Subcutaneous adipose tissue (tissue), 4 donors: ENCODE data around the gene KLHDC7B. TPM values are rescaled to one million over a fixed set of nuclear protein-coding genes. Genes with fewer than 3 reads are reported as not detected.

Experiments used
- total RNA-seq, 4 donors: library from RNA; depleted of rRNA; stranded (reverse); fragments of >200 nt; gene quantifications; one replicate each; pipeline ENCODE4 v1.1.0, GENCODE V29; 2016
- TF ChIP-seq, protein P1 (sequence below): fragments of 450-650 bp; IDR thresholded peaks from one replicate; pipeline ENCODE4 v1.5.1; 2016; ENCODE audit warnings: low read depth, mild to moderate bottlenecking, control low read depth, antibody characterized with exemption, moderate library complexity

KLHDC7B gene
- total RNA-seq, 4 donors from 2014 or later = not detected

DNA sequence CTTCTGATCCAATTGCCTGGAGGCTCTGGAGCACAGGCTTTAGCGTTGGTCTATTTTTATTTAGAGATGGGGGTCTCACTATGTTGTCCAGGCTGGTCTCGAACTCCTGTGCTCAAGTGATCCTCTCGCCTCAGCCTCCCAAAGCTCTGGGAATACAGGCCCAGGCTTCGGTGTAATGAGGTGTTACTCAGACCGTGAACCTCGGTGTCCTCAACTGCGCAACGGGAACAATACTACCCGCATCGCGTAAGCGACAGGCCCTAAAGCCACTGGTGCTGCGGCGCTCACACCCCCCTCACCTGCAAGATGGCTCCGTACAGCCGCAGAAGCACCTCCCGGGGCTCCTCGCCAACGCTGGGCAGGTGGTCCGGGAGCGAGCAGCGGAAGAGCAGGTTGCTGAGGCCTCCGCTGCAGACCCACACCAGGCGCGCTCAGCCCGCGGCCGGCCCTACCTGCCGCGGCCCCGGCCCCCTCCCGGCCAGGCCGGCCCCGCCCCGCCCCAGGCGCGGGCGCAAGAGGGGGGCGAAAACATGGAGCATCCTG lies 36.3 kb downstream of the KLHDC7B start:
- TF ChIP-seq, protein P1, sequence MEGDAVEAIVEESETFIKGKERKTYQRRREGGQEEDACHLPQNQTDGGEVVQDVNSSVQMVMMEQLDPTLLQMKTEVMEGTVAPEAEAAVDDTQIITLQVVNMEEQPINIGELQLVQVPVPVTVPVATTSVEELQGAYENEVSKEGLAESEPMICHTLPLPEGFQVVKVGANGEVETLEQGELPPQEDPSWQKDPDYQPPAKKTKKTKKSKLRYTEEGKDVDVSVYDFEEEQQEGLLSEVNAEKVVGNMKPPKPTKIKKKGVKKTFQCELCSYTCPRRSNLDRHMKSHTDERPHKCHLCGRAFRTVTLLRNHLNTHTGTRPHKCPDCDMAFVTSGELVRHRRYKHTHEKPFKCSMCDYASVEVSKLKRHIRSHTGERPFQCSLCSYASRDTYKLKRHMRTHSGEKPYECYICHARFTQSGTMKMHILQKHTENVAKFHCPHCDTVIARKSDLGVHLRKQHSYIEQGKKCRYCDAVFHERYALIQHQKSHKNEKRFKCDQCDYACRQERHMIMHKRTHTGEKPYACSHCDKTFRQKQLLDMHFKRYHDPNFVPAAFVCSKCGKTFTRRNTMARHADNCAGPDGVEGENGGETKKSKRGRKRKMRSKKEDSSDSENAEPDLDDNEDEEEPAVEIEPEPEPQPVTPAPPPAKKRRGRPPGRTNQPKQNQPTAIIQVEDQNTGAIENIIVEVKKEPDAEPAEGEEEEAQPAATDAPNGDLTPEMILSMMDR = no peak

DNA sequence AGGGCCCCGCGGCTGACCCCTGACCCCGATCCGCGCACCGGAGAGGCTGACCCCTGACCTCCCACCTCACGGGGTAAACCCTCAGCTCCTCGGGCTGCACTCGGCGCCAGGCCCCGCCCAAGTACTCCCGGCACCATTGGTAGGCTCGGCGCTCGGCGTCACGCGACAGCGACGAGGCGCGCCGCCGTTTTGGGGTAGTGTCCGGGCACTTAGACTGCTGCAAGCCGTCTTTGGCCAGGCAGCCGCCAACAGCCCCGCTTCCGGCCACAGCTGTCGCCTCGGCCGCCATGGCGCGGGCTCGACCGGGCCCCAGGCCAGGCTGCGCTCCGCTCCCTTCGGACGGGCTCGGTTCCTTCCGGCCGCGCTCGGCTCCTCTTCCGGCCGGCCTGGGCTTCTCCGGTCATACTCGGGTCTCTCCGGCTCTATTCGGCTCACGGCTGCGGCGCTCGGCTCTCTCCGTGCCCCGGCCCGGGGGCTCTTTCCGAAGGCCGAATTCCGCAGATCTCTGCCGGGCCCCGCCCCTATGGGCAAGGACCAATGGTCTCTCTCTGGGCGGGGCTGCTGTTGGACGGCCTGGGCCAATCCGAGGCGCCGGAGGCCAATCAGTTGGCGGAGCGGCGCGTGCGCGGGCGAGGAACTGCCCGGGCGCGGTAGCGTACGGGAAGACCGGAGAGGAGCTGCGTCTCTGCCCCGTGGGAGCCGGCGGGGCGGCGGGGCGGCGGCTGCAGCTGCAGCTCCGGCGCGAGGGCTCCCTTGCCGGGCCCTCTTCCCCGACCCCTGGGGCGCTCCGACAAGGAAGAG lies 37.0 kb downstream of the KLHDC7B start, which contains the start of gene CHKB:
CHKB (minus strand) TSS at position 357 of the 801 bp plus-strand sequence; CDS start at position 289, 68 bp downstream.
- TF ChIP-seq, protein P1 = no peak

DNA sequence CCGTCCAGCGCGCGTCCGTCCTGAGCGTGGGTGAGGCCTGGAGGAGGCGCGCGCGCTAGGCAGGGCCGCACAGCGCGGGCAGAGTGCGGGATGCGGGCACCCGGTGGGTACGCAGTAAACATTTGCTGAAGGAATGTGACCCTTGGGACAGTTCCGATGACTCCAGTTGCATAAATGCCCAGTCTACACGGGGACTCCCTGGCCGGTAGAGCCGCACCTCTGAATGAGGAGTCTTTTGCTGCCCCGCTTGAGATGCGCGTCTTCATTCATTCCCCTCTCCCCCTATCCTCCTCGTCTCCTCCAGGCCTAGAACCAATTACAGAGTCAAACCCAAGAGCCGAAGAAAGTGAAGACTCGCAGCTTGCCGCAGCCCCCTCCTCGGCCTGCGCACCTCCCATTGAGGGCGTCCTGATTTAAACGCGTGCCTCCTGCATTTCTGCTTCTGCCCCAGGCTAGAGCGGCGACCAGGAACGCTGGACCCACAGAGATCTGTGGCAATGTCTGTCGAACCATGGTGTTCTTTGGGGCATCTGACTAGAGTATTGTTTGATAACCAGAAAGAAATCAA lies 37.7 kb downstream of the KLHDC7B start:
- TF ChIP-seq, protein P1 = no peak

DNA sequence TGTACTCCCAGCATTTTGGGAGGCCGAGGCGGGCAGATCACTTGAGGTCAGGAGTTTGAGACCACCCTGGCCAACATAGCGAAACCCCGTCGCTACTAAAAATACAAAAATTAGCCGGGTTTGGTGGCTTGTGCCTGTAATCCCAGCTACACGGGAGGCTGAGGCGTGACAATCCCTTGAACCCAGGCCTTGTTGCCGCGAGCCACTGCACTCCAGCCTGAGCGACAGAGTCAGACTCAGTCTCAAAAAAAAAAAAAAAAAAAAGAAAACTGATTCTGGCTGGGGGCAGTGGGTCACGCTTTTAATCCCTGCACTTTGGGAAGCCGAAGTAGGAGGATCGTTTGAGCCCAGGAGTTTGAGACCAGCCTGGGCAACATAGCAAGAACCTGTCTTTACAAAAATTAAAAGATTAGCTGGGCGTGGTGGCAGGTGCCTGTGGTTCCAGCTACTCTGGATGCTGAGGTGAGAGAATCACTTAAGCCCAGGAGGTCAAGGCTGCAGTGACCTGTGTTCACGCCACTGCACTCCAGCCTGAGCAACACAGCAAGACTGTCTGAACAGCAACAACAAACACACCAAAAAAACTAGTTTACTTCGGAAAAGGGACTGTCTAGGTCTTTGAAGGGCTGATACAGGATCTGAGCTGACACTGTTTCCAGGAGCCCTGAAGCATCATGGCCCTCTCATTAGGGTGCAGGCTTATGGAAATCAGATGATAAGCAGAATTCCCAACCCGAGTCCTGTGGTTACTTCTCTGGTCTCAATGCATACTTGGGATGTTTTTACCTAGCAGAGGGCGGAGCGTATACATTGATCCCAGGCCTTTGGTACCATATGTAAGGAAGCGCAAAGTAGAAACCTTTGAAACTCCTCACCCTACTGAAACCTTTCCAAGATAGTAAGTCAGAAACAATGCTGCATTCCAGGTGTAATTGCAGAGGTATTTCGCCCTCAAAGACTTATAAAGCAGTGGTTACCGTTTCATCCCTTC lies 38.7 kb downstream of the KLHDC7B start:
- TF ChIP-seq, protein P1 = no peak

DNA sequence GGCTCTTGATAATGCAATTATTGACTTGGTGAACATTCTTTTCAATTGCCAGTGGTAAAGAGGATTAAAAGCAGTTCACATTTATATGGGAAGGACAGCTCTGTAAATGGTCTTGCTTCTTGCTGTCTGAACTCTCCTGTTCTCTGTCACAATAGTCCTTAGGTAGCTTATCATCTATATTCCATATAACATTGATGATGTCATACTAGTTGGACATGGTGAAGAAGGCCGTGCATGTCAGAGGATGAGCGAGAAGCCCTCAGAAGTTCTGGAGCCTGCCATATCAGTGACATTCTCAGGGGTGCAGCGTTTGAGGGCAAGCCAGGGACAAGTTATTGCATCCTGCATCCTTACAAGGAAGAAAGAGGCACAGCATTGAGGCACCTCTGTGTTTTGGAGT lies 39.5 kb downstream of the KLHDC7B start:
- TF ChIP-seq, protein P1 = no peak

DNA sequence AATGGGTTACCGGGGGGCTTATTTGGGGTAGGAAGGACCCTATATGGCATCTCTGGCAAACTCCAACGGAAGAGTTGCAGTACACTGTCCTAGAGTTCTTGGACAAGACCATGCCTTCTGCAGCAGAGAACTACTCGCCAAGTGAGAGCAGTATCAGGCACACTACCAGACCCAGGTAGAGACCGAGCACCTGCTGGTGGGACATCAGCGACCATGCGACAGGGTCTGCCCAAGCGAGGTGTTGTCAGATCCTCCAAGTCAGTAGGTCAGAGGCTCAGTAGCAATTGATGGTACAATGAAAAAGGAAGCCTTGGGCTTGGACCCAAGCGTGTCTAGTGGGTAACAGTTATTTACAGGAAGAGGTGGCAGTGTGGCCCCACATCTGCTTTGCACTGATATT lies 40.1 kb downstream of the KLHDC7B start:
- TF ChIP-seq, protein P1 = no peak
